ENCODE data around the gene ZNF775.

Gene ZNF775

DNA sequence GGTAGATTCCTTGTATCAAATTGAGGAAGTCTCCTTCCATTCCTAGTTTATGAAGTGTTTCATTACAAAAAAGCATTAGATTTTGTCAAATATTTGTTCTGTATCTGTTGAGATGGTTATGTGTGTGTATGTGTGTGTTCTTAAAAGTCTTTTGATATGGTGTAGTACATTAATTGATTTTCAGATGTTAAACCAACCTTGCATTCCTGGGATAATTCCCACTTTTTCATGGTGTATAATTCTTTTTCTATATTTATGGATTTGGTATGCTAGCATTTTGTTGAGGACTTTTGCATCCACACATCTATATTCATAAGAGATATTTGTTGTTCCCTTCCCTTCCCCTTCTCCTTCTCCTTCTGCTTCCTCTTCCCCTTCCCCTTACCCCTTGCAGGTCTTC is 62.4 kb downstream of the ZNF775 start:
- DNase-seq (ENCODE audit: low read depth in 3 of 3): no peak

DNA sequence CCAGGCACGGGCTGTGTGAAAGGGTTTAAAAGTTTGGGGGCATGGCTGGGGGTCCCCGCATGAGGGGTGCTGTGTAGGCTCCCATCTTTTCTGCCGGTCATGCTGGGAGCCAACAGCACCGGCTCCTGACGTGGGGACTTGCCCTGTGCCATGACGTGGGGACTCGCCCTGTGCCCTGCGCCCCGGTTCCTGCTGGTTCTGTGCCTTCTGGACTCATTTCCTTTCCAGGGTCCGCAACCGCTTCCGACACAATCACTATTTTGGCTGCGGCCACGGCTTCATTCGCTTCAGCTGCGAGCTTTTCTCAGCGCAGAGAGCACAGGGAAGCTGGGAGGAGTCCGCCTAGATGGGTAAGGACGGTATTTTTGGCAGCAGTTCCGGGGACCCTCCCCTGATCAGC is 63.7 kb downstream of the ZNF775 start:
- DNase-seq (ENCODE audit: low read depth in 3 of 3): no peak

DNA sequence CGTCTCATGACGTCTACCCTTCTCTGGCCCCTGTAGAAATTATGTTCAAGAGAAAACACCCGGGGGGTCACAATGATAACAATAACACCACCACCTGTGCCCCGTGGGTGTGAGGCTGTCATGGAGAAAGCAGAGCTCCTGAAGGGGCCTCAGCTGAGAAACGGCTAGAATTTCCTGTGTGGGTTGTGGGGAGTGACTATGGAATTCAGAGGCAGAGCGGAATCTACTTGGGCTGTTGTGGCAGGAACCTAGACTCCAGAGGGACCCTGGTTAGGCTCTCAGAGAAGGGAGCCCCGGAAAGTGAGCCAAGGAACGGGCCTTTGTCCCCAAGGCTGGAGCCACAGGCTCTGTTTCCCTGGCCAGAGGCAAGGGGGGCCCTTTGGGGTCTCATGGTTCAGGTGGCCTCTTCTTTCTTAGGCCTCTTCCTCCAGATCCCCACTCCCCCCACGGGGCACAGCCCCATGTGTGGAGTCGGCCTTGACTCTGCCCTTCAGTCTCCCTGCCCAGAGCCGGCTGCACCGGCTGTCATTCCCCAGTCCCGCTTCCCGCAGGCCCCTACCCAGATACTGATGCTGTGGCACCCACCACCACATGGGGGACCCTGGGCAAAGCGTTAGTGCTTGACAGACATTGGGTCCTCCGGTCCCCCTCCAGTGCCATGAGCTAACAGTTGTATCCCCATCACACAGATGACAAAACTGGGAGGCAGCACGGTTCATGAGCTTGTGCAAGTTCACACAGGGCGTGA is 64.8 kb downstream of the ZNF775 start:
- no peak for DNase-seq (ENCODE audit: low read depth in 3 of 3)

DNA sequence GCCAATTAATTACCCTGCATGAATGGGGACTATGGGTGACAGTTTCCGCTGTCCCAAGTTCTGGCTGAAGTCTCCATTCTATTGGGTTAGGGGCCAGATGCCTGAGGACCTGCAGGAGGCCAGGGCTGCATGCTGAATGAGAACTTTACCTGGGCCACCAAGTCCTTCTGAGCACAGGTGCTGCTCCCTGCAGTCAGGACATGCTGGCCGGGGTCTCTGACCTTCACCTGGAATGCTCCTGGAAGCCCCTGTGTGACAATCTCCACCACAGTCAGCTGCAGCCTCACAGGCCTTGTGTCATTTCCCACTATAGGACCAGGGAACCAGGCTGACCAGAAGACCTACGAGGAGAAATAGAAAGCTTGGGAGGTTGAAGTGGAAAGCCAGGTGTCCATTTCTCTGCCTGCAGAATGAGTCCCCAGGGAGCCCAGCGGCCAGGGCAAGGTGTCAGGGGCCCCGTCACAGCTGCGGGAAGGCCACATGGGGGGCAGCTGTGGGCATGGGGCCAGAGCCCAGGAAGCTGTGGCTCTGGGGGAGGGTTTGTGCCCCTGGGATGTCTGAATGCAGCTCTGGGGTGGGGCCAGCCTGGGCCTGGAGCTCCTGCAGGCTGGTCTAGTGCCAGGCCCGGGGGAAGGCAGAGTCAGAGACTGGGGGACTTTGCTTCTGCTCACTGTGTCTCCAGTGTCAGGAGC is 65.7 kb downstream of the ZNF775 start:
- DNase-seq (ENCODE audit: low read depth in 3 of 3): no peak

DNA sequence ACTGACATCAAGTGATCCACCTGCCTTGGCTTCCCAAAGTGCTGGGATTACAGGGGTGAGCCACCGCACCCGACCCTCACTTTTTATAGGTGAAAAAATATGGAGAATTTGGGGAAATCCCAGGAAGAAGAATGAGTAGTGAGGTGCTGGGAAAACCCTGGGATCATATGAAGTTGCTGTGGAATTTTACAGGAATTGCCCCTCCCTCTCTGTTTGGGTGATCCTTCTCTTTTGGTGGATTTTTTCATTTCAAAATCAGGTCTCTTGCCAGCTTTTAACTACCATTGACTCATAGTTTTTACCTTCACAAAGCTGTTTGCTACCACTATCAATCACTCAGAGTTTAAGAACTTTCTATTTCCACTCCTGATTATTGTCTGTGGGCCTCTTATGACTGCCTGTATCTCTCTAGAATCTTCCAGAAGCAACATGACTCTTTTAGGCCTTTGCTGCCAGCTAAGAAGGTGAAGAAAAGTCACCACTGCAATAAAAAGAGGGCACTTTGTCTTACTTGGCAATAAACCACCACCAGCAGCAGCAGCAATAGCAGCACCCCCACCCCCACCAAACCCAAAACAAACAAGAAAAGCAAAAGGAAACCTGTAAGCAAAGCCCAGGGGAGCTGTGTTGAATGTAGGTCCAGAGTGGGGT is 67.3 kb downstream of the ZNF775 start:
- no peak for DNase-seq (ENCODE audit: low read depth in 3 of 3)

All from stimulated activated CD4-positive, alpha-beta T cell treated with anti-CD3 and anti-CD28 coated beads, TNF-alpha, amount 100 ng/mL, for 4 hours (primary cell).